Liver (tissue), 9 donors: Measurements from ENCODE around the gene CPEB2. TPM values are rescaled to one million over a fixed set of nuclear protein-coding genes. Genes with fewer than 3 reads are reported as not detected.

Source experiments
- DNase-seq: peaks from one replicate; pipeline ENCODE4 v3.0.0-alpha.2; 2017; ENCODE audit warnings: low spot score
- H3K27ac ChIP-seq, 2 donors: one replicate each; pipeline ENCODE4 v1.7.0; 2013; ENCODE audit warnings: inconsistent platforms in 2 of 2, low read length in 2 of 2, control low read depth in 1 of 2, low read depth in 1 of 2, mild to moderate bottlenecking in 1 of 2
- H3K27me3 ChIP-seq, 4 donors: one replicate each; pipeline versions ENCODE4 v1.6.1 to v1.7.0; 2013; ENCODE audit warnings: low read length in 3 of 4, inconsistent platforms in 1 of 4, mild to moderate bottlenecking in 1 of 4, moderate library complexity in 1 of 4; ENCODE audit not compliant: control insufficient read depth in 4 of 4, insufficient read depth in 4 of 4
- H3K36me3 ChIP-seq, 4 donors: one replicate each; pipeline versions ENCODE4 v1.6.1 to v1.7.0; 2013; ENCODE audit warnings: low read length in 3 of 4, mild to moderate bottlenecking in 3 of 4, low read depth in 1 of 4, moderate library complexity in 1 of 4; ENCODE audit not compliant: control insufficient read depth in 4 of 4, insufficient read depth in 3 of 4
- H3K4me1 ChIP-seq, 4 donors: one replicate each; pipeline versions ENCODE4 v1.6.1 to v1.7.0; 2013; ENCODE audit warnings: low read length in 3 of 4, mild to moderate bottlenecking in 3 of 4, moderate library complexity in 1 of 4; ENCODE audit not compliant: control insufficient read depth in 4 of 4, insufficient read depth in 4 of 4
- H3K4me3 ChIP-seq, 3 donors: one replicate each; pipeline versions ENCODE4 v1.6.1 to v1.7.0; 2013; ENCODE audit warnings: low read length in 3 of 3, control low read depth in 1 of 3, low read depth in 1 of 3, mild to moderate bottlenecking in 1 of 3
- H3K9ac ChIP-seq, 2 donors: one replicate each; pipeline ENCODE4 v1.7.0; 2013; ENCODE audit warnings: low read length in 2 of 2, mild to moderate bottlenecking in 2 of 2, moderate library complexity in 2 of 2, control low read depth in 1 of 2, low read depth in 1 of 2
- H3K9me3 ChIP-seq, 4 donors: one replicate each; pipeline versions ENCODE4 v1.6.1 to v1.7.0; 2013; ENCODE audit warnings: low read length in 3 of 4; ENCODE audit not compliant: control insufficient read depth in 4 of 4
- ATF3 ChIP-seq: IDR thresholded peaks from 2 replicates; pipeline ENCODE4 v1.6.1; 2016; ENCODE audit warnings: antibody characterized with exemption
- CTCF ChIP-seq: fragments of 150-350 bp; IDR thresholded peaks from 2 replicates; pipeline ENCODE4 v1.5.1; 2017; ENCODE audit warnings: improper control_type of control experiment, low read depth, low read length; ENCODE audit not compliant: missing input control
- EGR1 ChIP-seq, 2 donors: IDR thresholded peaks; 2 replicates each; pipeline ENCODE4 v1.6.1; 2016 to 2018; ENCODE audit warnings: antibody characterized with exemption in 2 of 2, low read depth in 2 of 2
- FOXA1 ChIP-seq: IDR thresholded peaks from 2 replicates; pipeline ENCODE4 v1.6.1; 2016; ENCODE audit warnings: antibody characterized with exemption
- FOXA2 ChIP-seq: IDR thresholded peaks from 2 replicates; pipeline ENCODE4 v1.6.1; 2016; ENCODE audit warnings: antibody characterized with exemption
- GABPA ChIP-seq, 2 donors: IDR thresholded peaks in 1 of 2; conservative IDR thresholded peaks in 1 of 2; 2 replicates each; pipeline ENCODE4 v1.6.1; 2016; ENCODE audit warnings: antibody characterized with exemption in 2 of 2, mild to moderate bottlenecking in 1 of 2, moderate library complexity in 1 of 2
- HNF4A ChIP-seq, 2 donors: conservative IDR thresholded peaks; 2 replicates each; pipeline ENCODE4 v1.6.1; 2016; ENCODE audit warnings: antibody characterized with exemption in 2 of 2, mild to moderate bottlenecking in 2 of 2
- HNF4G ChIP-seq: IDR thresholded peaks from 2 replicates; pipeline ENCODE4 v1.6.1; 2016; ENCODE audit warnings: antibody characterized with exemption
- JUND ChIP-seq, 2 donors: IDR thresholded peaks; 2 replicates each; pipeline ENCODE4 v1.6.1; 2016; ENCODE audit warnings: antibody characterized with exemption in 2 of 2
- MAX ChIP-seq: IDR thresholded peaks from 2 replicates; pipeline ENCODE4 v1.6.1; 2016; ENCODE audit warnings: antibody characterized with exemption
- NR2F2 ChIP-seq: IDR thresholded peaks from 2 replicates; pipeline ENCODE4 v1.6.1; 2016; ENCODE audit warnings: antibody characterized with exemption
- RAD21 ChIP-seq, 2 donors: IDR thresholded peaks; 2 replicates each; pipeline ENCODE4 v1.6.1; 2016; ENCODE audit warnings: antibody characterized with exemption in 2 of 2, mild to moderate bottlenecking in 2 of 2
- REST ChIP-seq: IDR thresholded peaks from 2 replicates; pipeline ENCODE4 v1.6.1; 2016; ENCODE audit warnings: antibody characterized with exemption, mild to moderate bottlenecking
- RXRA ChIP-seq, 2 donors: IDR thresholded peaks; 2 replicates each; pipeline ENCODE4 v1.6.1; 2017 to 2018; ENCODE audit warnings: antibody characterized with exemption in 2 of 2, mild to moderate bottlenecking in 1 of 2
- SP1 ChIP-seq: IDR thresholded peaks from 2 replicates; pipeline ENCODE4 v1.6.1; 2018; ENCODE audit warnings: antibody characterized with exemption, mild to moderate bottlenecking
- TAF1 ChIP-seq: conservative IDR thresholded peaks from 2 replicates; pipeline ENCODE4 v1.6.1; 2016; ENCODE audit warnings: antibody characterized with exemption, mild to moderate bottlenecking
- YY1 ChIP-seq: IDR thresholded peaks from 2 replicates; pipeline ENCODE4 v1.6.1; 2016; ENCODE audit warnings: antibody characterized with exemption, mild to moderate bottlenecking
- ZBTB33 ChIP-seq: IDR thresholded peaks from 2 replicates; pipeline ENCODE4 v1.6.1; 2016; ENCODE audit warnings: antibody characterized with exemption
- WGBS: extraction: QIAGEN DNeasy Blood & Tissue Kit; methylation state at CpG from one replicate; pipeline ENCODE4 v1.1.7; 2013; 5-methylcytosine and 5-hydroxymethylcytosine counted together
- polyA plus RNA-seq, 2 donors: library from polyadenylated mRNA; stranded (reverse) in 1 of 2; unstranded in 1 of 2; fragments of 200-250 nt in 1 of 2; fragments of >200 nt in 1 of 2; fragmentation: Nextera tagmentation in 1 of 2; extraction: Ambion mirVana in 1 of 2; gene quantifications; one replicate each; pipeline versions ENCODE4 v1.2.1 to v1.2.3, GENCODE V29; 2013 to 2015
- total RNA-seq, 2 donors: library from RNA; depleted of rRNA; stranded (reverse); fragments of >200 nt; gene quantifications; one replicate each; pipeline ENCODE4 v1.2.3, GENCODE V29; 2014
- donor health status: healthy.
- donor health status: healthy.
- donor health status: healthy.
- donor health status: healthy.
- donor health status: healthy.

Gene CPEB2
- total and polyA plus RNA-seq, 4 donors, result 3.6 to 14.0 (median 4.6) TPM

GRCh38 chr4:15002659-15003400 is 549 bp downstream of the CPEB2 start:
- WGBS, result under 1% methylated on average over 74 of the region's 74 CpGs
- H3K36me3 ChIP-seq, result peaks cover 0 to 5% (median 0%) of the 10 kb centered on the region in 4 donors
- peak overlapping the region; percentile 91 to 94 for H3K9ac ChIP-seq
- no peaks in the 10 kb centered on the region for H3K27me3 ChIP-seq
- H3K9me3 ChIP-seq, result no peaks in the 10 kb centered on the region
- peaks cover 1 to 21% (median 7%) of the 10 kb centered on the region in 4 donors for H3K4me1 ChIP-seq
- H3K4me3 ChIP-seq, result peak overlapping the region; percentile 85 to 94 (median 87)
- peak; percentile 72 for DNase-seq
- TF ChIP-seq SP1, result no peak
- TF ChIP-seq JUND (IDR thresholded peaks at IDR 0.05), result no peak
- TF ChIP-seq YY1, result no peak
- no peak for TF ChIP-seq REST
- TF ChIP-seq MAX, result no peak
- TF ChIP-seq HNF4G, result no peak
- no peak for TF ChIP-seq CTCF
- TF ChIP-seq FOXA1, result no peak
- peak; percentile 84 for TF ChIP-seq TAF1
- TF ChIP-seq GABPA (IDR thresholded peaks at IDR 0.05 in 1 of 2, conservative IDR thresholded peaks at IDR 0.05 in 1 of 2), result no peak
- TF ChIP-seq ATF3, result no peak
- no peak for TF ChIP-seq ZBTB33
- no peak for TF ChIP-seq FOXA2
- no peak for TF ChIP-seq RXRA (IDR thresholded peaks at IDR 0.05)
- no peak for TF ChIP-seq EGR1 (IDR thresholded peaks at IDR 0.05; ENCODE audit: low read depth in 2 of 2)
- TF ChIP-seq RAD21 (IDR thresholded peaks at IDR 0.05), result peak in 1 of 2 donors; percentile 12
- TF ChIP-seq HNF4A (conservative IDR thresholded peaks at IDR 0.05), result peak in 1 of 2 donors; percentile 14
- TF ChIP-seq NR2F2, result no peak
- peak overlapping the region; percentile 95 to 100 for H3K27ac ChIP-seq
